GM03348 (cell line): ENCODE measurements around the gene GATAD2B.
A peak's percentile ranks its signal among the peaks of the same experiment; 100 is the strongest.
"Not testable (repeated sequence)": the region's sequence is repeated elsewhere in the genome, so short reads cannot be mapped to it uniquely, and the experiment has no call there.

Experiments used
- DNase-seq: peaks from one replicate; pipeline ENCODE4 v3.0.0; 2012; ENCODE audit warnings: low spot score

GATAD2B gene

GRCh38 chr1:153778051-153778823 lies 144.5 kb downstream of the GATAD2B start:
- no peak for DNase-seq

- DNase-seq: no peak
These were observed 145.1 kb downstream of the GATAD2B start for GRCh38 chr1:153777648-153778047.

GRCh38 chr1:153776845-153777370 lies 145.9 kb downstream of the GATAD2B start:
- DNase-seq: no peak

- DNase-seq: no peak
These were observed 146.4 kb downstream of the GATAD2B start for GRCh38 chr1:153776352-153776751.

- DNase-seq: peak; percentile 50
These were observed 147.1 kb downstream of the GATAD2B start for GRCh38 chr1:153775458-153776327.

- DNase-seq: peak; percentile 88
These were observed 147.9 kb downstream of the GATAD2B start, which contains the start of gene SLC27A3 for GRCh38 chr1:153774780-153775457. Gene SLC27A3, plus strand, starts transcription at chr1:153775407. Its CDS starts 91 bp downstream, at chr1:153775498.

- DNase-seq: no peak
These were observed 148.7 kb downstream of the GATAD2B start for GRCh38 chr1:153774026-153774595.

- no peak for DNase-seq
These were observed 149.5 kb downstream of the GATAD2B start for GRCh38 chr1:153773096-153773921.

GRCh38 chr1:153771841-153772593 lies 150.8 kb downstream of the GATAD2B start:
- DNase-seq: no peak

- DNase-seq: no peak
These were observed 151.5 kb downstream of the GATAD2B start for GRCh38 chr1:153771261-153771660.

- DNase-seq: no peak
These were observed 152.0 kb downstream of the GATAD2B start for GRCh38 chr1:153770797-153771196.

GRCh38 chr1:153769221-153769620 lies 153.6 kb downstream of the GATAD2B start:
- DNase-seq: no peak

- no peak for DNase-seq
These were observed 154.2 kb downstream of the GATAD2B start for GRCh38 chr1:153768316-153769181.

- no peak for DNase-seq
These were observed 155.3 kb downstream of the GATAD2B start for GRCh38 chr1:153767519-153767918.

- DNase-seq: not testable (repeated sequence)
These were observed 156.1 kb downstream of the GATAD2B start for GRCh38 chr1:153766663-153767062.

GRCh38 chr1:153764310-153764709 lies 158.5 kb downstream of the GATAD2B start:
- DNase-seq: no peak

GRCh38 chr1:153763365-153764225 lies 159.2 kb downstream of the GATAD2B start:
- no peak for DNase-seq

- DNase-seq: peak; percentile 65
These were observed 162.3 kb downstream of the GATAD2B start for GRCh38 chr1:153760440-153760839.
